ENCODE measurements around the gene PALLD.

PALLD gene

GRCh38 chr4:168840392-168840763 is 343.5 kb downstream of the PALLD start:
- Histone ChIP-seq H2AFZ (ENCODE audit: low read length) (no peak overlapping the region), H3K79me2 (ENCODE audit: insufficient read depth, low read length) (no peaks in the 10 kb centered on the region), H3K36me3 (ENCODE audit: insufficient read depth, low read length) (no peaks in the 10 kb centered on the region), H4K20me1 (ENCODE audit: insufficient read depth, low read length) (no peaks in the 10 kb centered on the region), H3K9me2 (ENCODE audit: low read depth, low read length) (no peaks in the 10 kb centered on the region), H3K27ac (ENCODE audit: low read depth, low read length, poor library complexity, severe bottlenecking) (no peak overlapping the region), H3K4me2 (ENCODE audit: low read length) (no peak overlapping the region), H3K9me3 (ENCODE audit: low read length) (no peaks in the 10 kb centered on the region), H3K9ac (ENCODE audit: low read length) (no peak overlapping the region), H3K27me3 (ENCODE audit: insufficient read depth, low read length) (0 out of 2 replicates have a peak, but pooled peaks cover 6% of the 10 kb centered on the region), H3F3A (ENCODE audit: insufficient read depth, low read length) (no peaks in the 10 kb centered on the region), H3K4me3 (ENCODE audit: low read depth, low read length, poor library complexity, severe bottlenecking) (no peak overlapping the region), H3K4me1 (ENCODE audit: insufficient read depth, low read length, severe bottlenecking) (no peaks in the 10 kb centered on the region)
- no peak for TF ChIP-seq CTCF (IDR thresholded peaks at IDR 0.05; ENCODE audit: low read length)
- no peak for TF ChIP-seq EZH2 (IDR thresholded peaks at IDR 0.05; ENCODE audit: borderline replicate concordance, low read length)

- H4K20me1 ChIP-seq (ENCODE audit: insufficient read depth, low read length): no peaks in the 10 kb centered on the region
- H3K27ac ChIP-seq (ENCODE audit: low read depth, low read length, poor library complexity, severe bottlenecking): no peak overlapping the region
- no peaks in the 10 kb centered on the region for H3K4me1 ChIP-seq (ENCODE audit: insufficient read depth, low read length, severe bottlenecking)
- H3K4me2 ChIP-seq (ENCODE audit: low read length): no peak overlapping the region
- H3K9me3 ChIP-seq (ENCODE audit: low read length): no peaks in the 10 kb centered on the region
- H3K79me2 ChIP-seq (ENCODE audit: insufficient read depth, low read length): no peaks in the 10 kb centered on the region
- H2AFZ ChIP-seq (ENCODE audit: low read length): no peak overlapping the region
- 0 out of 2 replicates have a peak, but pooled peaks cover 6% of the 10 kb centered on the region for H3K27me3 ChIP-seq (ENCODE audit: insufficient read depth, low read length)
- H3K9ac ChIP-seq (ENCODE audit: low read length): no peak overlapping the region
- H3F3A ChIP-seq (ENCODE audit: insufficient read depth, low read length): no peaks in the 10 kb centered on the region
- no peaks in the 10 kb centered on the region for H3K9me2 ChIP-seq (ENCODE audit: low read depth, low read length)
- H3K4me3 ChIP-seq (ENCODE audit: low read depth, low read length, poor library complexity, severe bottlenecking): no peak overlapping the region
- no peaks in the 10 kb centered on the region for H3K36me3 ChIP-seq (ENCODE audit: insufficient read depth, low read length)
- TF ChIP-seq EZH2 (IDR thresholded peaks at IDR 0.05; ENCODE audit: borderline replicate concordance, low read length): no peak
- no peak for TF ChIP-seq CTCF (IDR thresholded peaks at IDR 0.05; ENCODE audit: low read length)
These were observed 344.3 kb downstream of the PALLD start for GRCh38 chr4:168841000-168841671.

- Histone ChIP-seq H3K9ac (ENCODE audit: low read length) (no peak overlapping the region), H3K79me2 (ENCODE audit: insufficient read depth, low read length) (no peaks in the 10 kb centered on the region), H3K4me1 (ENCODE audit: insufficient read depth, low read length, severe bottlenecking) (no peaks in the 10 kb centered on the region), H3K36me3 (ENCODE audit: insufficient read depth, low read length) (no peaks in the 10 kb centered on the region), H3K9me2 (ENCODE audit: low read depth, low read length) (no peaks in the 10 kb centered on the region), H2AFZ (ENCODE audit: low read length) (no peak overlapping the region), H3K27ac (ENCODE audit: low read depth, low read length, poor library complexity, severe bottlenecking) (no peak overlapping the region), H3F3A (ENCODE audit: insufficient read depth, low read length) (no peaks in the 10 kb centered on the region), H3K9me3 (ENCODE audit: low read length) (no peaks in the 10 kb centered on the region), H4K20me1 (ENCODE audit: insufficient read depth, low read length) (no peaks in the 10 kb centered on the region), H3K27me3 (ENCODE audit: insufficient read depth, low read length) (0 out of 2 replicates have a peak, but pooled peaks cover 6% of the 10 kb centered on the region), H3K4me3 (ENCODE audit: low read depth, low read length, poor library complexity, severe bottlenecking) (no peak overlapping the region), H3K4me2 (ENCODE audit: low read length) (no peak overlapping the region)
- no peak for TF ChIP-seq CTCF (IDR thresholded peaks at IDR 0.05; ENCODE audit: low read length)
- no peak for TF ChIP-seq EZH2 (IDR thresholded peaks at IDR 0.05; ENCODE audit: borderline replicate concordance, low read length)
These were observed 344.8 kb downstream of the PALLD start for GRCh38 chr4:168841672-168842019.
